KMS-11 (cell line): ENCODE measurements around the gene BACE1.

Source experiments
- H2AFZ ChIP-seq: fragments of 200-600 bp; sonication (generic); 2 replicates; pipeline ENCODE4 v1.6.1; 2016; ENCODE audit warnings: antibody characterized with exemption, mixed run types, low read depth
- H3K27ac ChIP-seq: fragments of 200-600 bp; sonication (generic); 2 replicates; pipeline ENCODE4 v1.6.1; 2016; ENCODE audit warnings: mild to moderate bottlenecking, mixed run types
- H3K27me3 ChIP-seq: fragments of 200-600 bp; sonication (generic); 2 replicates; pipeline ENCODE4 v1.6.1; 2017; ENCODE audit warnings: mild to moderate bottlenecking, low read depth, mixed run types, moderate library complexity; ENCODE audit not compliant: insufficient read depth
- H3K36me3 ChIP-seq: fragments of 200-600 bp; sonication (generic); 2 replicates; pipeline ENCODE4 v1.6.1; 2017; ENCODE audit warnings: mild to moderate bottlenecking, mixed run types; ENCODE audit not compliant: insufficient read depth
- H3K4me1 ChIP-seq: fragments of 200-600 bp; sonication (generic); 2 replicates; pipeline ENCODE4 v1.6.1; 2016; ENCODE audit warnings: mild to moderate bottlenecking, low read depth, mixed run types; ENCODE audit not compliant: poor library complexity, severe bottlenecking
- H3K4me2 ChIP-seq: fragments of 200-600 bp; sonication (generic); 2 replicates; pipeline ENCODE4 v1.7.0; 2016; ENCODE audit warnings: mild to moderate bottlenecking, mixed run types
- H3K4me3 ChIP-seq: fragments of 200-600 bp; sonication (generic); IDR thresholded peaks from 2 replicates; pipeline ENCODE4 v1.6.1; 2017; ENCODE audit warnings: low read depth, low read length, mixed read lengths; ENCODE audit not compliant: insufficient read depth
- H3K79me2 ChIP-seq: fragments of 200-600 bp; sonication (generic); 2 replicates; pipeline ENCODE4 v1.6.1; 2016; ENCODE audit warnings: low read depth, mixed run types; ENCODE audit not compliant: insufficient read depth
- H3K9ac ChIP-seq: fragments of 200-600 bp; sonication (generic); 2 replicates; pipeline ENCODE4 v1.6.1; 2016; ENCODE audit warnings: mild to moderate bottlenecking, mixed run types
- H4K20me1 ChIP-seq: fragments of 200-600 bp; sonication (generic); 2 replicates; pipeline ENCODE4 v1.6.1; 2016; ENCODE audit warnings: mild to moderate bottlenecking, mixed run types; ENCODE audit not compliant: insufficient read depth
- CTCF ChIP-seq: fragments of 200-600 bp; sonication (generic); conservative IDR thresholded peaks from 2 replicates; pipeline ENCODE4 v1.6.1; 2017; ENCODE audit warnings: low read depth, mild to moderate bottlenecking, antibody characterized with exemption, low read length, moderate library complexity, mixed read lengths

The BACE1 gene

GRCh38 chr11:117300283-117300663 is 15.8 kb downstream of the BACE1 start:
- Histone ChIP-seq H2AFZ (no peak overlapping the region), H3K4me1 (no peaks in the 10 kb centered on the region), H3K27ac (no peak overlapping the region), H4K20me1 (no peaks in the 10 kb centered on the region), H3K36me3 (no peaks in the 10 kb centered on the region), H3K9ac (no peak overlapping the region), H3K4me3 (no peak overlapping the region), H3K79me2 (no peaks in the 10 kb centered on the region), H3K4me2 (no peak overlapping the region), H3K27me3 (no peaks in the 10 kb centered on the region)
- no peak for TF ChIP-seq CTCF

- Histone ChIP-seq H3K36me3 (no peaks in the 10 kb centered on the region), H3K27me3 (no peaks in the 10 kb centered on the region), H3K4me2 (no peak overlapping the region), H3K4me3 (no peak overlapping the region), H2AFZ (no peak overlapping the region), H4K20me1 (no peaks in the 10 kb centered on the region), H3K27ac (no peak overlapping the region), H3K79me2 (no peaks in the 10 kb centered on the region), H3K4me1 (no peaks in the 10 kb centered on the region), H3K9ac (no peak overlapping the region)
- no peak for TF ChIP-seq CTCF
These were observed 16.4 kb downstream of the BACE1 start for GRCh38 chr11:117299351-117300282.

DNA sequence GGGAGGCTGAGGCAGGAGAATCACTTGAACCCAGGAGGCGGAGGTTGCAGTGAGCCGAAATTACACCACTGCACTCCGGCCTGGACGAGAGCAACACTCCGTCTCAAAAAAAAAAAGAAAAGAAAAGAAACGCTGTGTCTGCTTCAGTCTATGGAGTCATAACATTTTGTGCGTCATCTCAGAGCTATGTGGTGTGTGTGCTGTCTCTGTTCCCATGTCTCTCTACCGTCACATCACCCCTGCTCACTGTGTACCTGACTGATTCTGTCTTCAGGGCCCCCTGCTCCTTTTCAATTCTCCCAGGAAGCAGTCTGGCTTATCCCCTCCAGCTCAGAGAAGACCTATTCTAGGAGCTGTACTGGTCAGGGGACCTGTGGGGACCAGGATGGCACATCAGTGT is 17.9 kb downstream of the BACE1 start:
- H4K20me1 ChIP-seq, result no peaks in the 10 kb centered on the region
- no peak overlapping the region for H3K27ac ChIP-seq
- no peaks in the 10 kb centered on the region for H3K4me1 ChIP-seq
- no peak overlapping the region for H3K9ac ChIP-seq
- H3K4me2 ChIP-seq, result no peak overlapping the region
- no peak overlapping the region for H3K4me3 ChIP-seq
- no peak for TF ChIP-seq CTCF
- no peaks in the 10 kb centered on the region for H3K27me3 ChIP-seq
- H2AFZ ChIP-seq, result no peak overlapping the region
- no peaks in the 10 kb centered on the region for H3K79me2 ChIP-seq
- no peaks in the 10 kb centered on the region for H3K36me3 ChIP-seq

GRCh38 chr11:117296881-117297280 is 19.2 kb downstream of the BACE1 start:
- no peaks in the 10 kb centered on the region for H3K27me3 ChIP-seq
- H3K4me1 ChIP-seq, result peaks cover 4% of the 10 kb centered on the region
- H4K20me1 ChIP-seq, result no peaks in the 10 kb centered on the region
- H3K4me3 ChIP-seq, result no peak overlapping the region
- no peak overlapping the region for H3K4me2 ChIP-seq
- H3K36me3 ChIP-seq, result no peaks in the 10 kb centered on the region
- no peaks in the 10 kb centered on the region for H3K79me2 ChIP-seq
- H3K27ac ChIP-seq, result no peak overlapping the region
- TF ChIP-seq CTCF, result no peak
- no peak overlapping the region for H3K9ac ChIP-seq
- H2AFZ ChIP-seq, result no peak overlapping the region
